Purkinje cell (primary cell): ENCODE results near the gene PGAM1. TPM values are rescaled to one million over a fixed set of nuclear protein-coding genes. Genes with fewer than 3 reads are reported as not detected.

Source experiments
- polyA plus RNA-seq: library from polyadenylated mRNA; unstranded; fragments of >200 nt; fragmentation: Nextera tagmentation; gene quantifications from 2 replicates; pipeline ENCODE4 v1.2.1, GENCODE V29; 2014

The PGAM1 gene
- 308 and 376 TPM in 2 replicates for polyA plus RNA-seq

DNA sequence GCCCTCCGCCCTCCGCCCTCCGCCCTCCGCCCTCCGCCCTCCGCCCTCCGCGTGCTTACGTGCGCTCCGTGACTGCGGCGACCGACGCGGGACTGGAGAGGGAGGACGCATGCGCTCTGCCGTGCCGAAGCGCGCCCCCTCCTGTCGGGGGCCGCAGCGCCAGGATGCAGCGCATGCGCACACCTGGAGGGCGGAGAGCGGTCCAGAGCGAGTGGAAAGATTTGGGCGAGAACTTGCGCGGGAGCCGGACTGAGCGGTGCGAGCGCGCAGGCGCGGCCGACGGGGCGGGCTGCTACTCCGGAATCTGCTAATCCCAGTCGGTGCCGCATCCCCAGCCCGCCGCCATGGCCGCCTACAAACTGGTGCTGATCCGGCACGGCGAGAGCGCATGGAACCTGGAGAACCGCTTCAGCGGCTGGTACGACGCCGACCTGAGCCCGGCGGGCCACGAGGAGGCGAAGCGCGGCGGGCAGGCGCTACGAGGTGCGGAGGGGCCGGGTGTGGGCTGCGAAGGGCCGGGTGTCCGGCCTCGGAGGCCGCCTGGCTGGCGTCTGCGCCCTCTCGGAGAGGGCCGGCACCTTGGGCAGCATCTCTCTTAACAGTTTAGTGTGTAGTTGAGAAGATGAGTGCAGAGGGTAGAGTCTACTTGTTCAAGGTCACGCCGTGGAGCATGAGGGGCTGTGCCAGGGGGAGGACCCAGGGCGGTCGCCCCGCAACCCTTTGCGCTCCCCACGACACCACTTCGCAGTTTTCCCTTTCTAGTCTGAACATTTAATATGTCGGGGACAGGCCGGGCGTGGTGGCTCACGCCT is at the start of gene PGAM1:
Gene PGAM1 (plus strand): TSS at position 228 of the 812 bp plus-strand sequence. CDS start 117 bp downstream, at position 345.

DNA sequence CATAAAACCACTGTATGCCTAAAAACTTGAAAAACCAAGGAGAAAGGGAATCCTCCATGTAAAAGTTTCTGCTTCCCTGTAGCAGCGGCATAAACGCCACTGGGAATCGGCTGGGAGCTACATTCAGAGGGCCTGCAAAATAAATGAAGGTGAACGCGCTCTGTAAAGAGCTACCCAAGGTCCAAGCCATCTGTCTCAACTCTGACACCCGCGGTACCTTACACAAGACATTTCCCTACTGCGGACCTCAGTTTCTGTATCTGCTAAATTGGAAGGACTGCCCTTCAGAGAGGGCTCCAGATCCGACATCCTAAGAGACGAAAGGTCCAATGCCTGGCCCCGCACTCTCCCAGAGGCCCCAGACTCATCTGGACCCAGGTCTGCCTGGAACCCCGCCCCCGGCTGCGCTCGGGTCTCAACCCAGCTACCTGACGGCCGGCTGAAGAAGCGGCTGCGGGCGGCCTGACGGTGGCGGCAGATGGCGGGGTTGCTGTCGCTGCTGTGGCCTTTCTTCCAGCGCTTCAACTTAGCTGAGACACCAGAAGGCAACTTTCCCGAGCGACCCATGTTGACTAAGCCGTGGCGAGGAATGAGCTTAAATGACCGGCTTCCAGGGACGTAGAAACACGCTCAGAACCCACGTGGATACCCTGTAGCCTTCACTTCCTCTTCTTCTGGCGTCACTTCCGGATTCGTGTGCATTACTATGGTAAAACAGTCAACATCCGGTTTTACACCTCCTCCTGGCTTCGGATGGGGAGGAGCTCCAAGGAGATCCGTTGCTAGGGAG is 25.1 kb upstream of the PGAM1 start, which contains the start of gene RRP12:
Gene RRP12 (minus strand): TSS at position 676 of the 790 bp plus-strand sequence. CDS start 109 bp downstream, at position 567.

DNA sequence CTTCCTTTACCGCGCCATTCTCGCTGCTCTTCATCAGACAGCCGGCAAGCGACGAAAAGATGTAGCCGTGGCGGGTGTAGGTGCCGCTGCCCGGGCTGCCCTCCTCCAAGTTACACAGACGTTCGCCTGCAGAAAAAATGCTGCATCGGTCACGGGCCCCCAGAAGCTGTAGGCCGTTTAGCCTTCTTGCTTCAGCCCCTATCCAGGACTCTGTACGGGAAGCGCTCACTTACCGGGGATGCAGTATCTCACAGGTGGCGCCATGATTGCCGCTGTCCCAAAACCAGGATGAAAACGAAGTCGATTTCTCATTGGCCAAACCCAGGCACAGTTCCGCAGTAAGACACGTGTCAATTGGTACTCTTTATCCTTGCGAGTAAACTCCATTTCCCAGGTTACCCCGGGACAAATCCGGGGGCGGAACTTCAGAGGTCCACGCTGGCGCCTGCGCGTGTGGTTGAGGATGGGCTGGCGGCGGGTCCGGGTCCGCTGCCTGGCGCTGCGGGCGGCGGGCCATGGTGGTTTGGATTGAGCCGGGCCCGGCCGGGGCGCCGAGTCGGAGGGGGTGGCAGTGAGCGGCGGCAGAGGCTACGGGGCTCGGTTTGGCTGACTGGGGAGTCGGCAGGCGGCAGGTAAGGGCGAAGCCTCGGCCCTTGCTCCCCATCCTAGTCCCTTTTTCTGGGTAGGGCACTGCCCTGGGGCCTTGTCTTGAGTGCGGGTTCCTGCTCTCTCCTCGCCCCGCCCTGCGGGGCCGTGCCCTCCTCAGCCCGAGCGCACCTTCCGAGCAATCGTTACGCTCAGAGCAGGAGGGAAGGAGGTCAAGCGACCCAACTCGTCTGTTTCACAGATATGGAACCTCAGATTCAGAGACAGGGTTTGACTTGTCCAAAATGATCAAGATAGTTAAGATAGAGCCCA is 20.0 kb downstream of the PGAM1 start, which contains the start of the genes EXOSC1 and ZDHHC16:
Gene EXOSC1 (minus strand): TSS at position 285 of the 918 bp plus-strand sequence. CDS start 21 bp downstream, at position 264.
Gene ZDHHC16 (plus strand): TSS at position 454 of the 918 bp plus-strand sequence. CDS start 5,501 bp downstream, outside the sequence.

Other genes with a start within 250 kb of the PGAM1 start
- 13.6 TPM in 1 of 2 replicates, not detected in the other for gene SLIT1, start 240.2 kb upstream of the PGAM1 start, polyA plus RNA-seq
- gene ARHGAP19, start 133.6 kb upstream of the PGAM1 start, polyA plus RNA-seq, result 0.27 and 2.8 TPM in 2 replicates
- gene FRAT1, start 106.9 kb upstream of the PGAM1 start, polyA plus RNA-seq, result 0.56 and 0.64 TPM in 2 replicates
- gene FRAT2, start 91.5 kb upstream of the PGAM1 start, polyA plus RNA-seq, result 1.8 and 2.5 TPM in 2 replicates
- 9.8 and 13.8 TPM in 2 replicates for gene RRP12, start 24.9 kb upstream of the PGAM1 start, polyA plus RNA-seq
- gene EXOSC1, start 19.8 kb downstream of the PGAM1 start, polyA plus RNA-seq, result 70.6 and 106 TPM in 2 replicates
- gene ZDHHC16, start 20.0 kb downstream of the PGAM1 start, polyA plus RNA-seq, result 17.6 and 42.6 TPM in 2 replicates
- gene MMS19, start 72.2 kb downstream of the PGAM1 start, polyA plus RNA-seq, result 26.6 and 39.6 TPM in 2 replicates
- gene UBTD1, start 72.7 kb downstream of the PGAM1 start, polyA plus RNA-seq, result not detected in 2 replicates
- 1.3 TPM in 2 replicates for gene ANKRD2, start 146.6 kb downstream of the PGAM1 start, polyA plus RNA-seq
- 1.9 and 2.7 TPM in 2 replicates for gene HOGA1, start 158.2 kb downstream of the PGAM1 start, polyA plus RNA-seq
- not detected in 2 replicates for gene C10orf62, start 163.5 kb downstream of the PGAM1 start, polyA plus RNA-seq
- 28.6 and 47.9 TPM in 2 replicates for gene MORN4, start 207.3 kb downstream of the PGAM1 start, polyA plus RNA-seq
- 6.8 TPM in 2 replicates for gene PI4K2A, start 214.5 kb downstream of the PGAM1 start, polyA plus RNA-seq